Fibroblast of skin of abdomen (primary cell): ENCODE results near the gene THEM4.

Experiments
- DNase-seq: peaks from one replicate; pipeline ENCODE4 v3.0.0-alpha.2; 2013

THEM4 gene

GRCh38 chr1:151834239-151834638 lies 75.1 kb downstream of the THEM4 start:
- no peak for DNase-seq

- no peak for DNase-seq
Measured at GRCh38 chr1:151833172-151833900, 76.0 kb downstream of the THEM4 start.

DNA sequence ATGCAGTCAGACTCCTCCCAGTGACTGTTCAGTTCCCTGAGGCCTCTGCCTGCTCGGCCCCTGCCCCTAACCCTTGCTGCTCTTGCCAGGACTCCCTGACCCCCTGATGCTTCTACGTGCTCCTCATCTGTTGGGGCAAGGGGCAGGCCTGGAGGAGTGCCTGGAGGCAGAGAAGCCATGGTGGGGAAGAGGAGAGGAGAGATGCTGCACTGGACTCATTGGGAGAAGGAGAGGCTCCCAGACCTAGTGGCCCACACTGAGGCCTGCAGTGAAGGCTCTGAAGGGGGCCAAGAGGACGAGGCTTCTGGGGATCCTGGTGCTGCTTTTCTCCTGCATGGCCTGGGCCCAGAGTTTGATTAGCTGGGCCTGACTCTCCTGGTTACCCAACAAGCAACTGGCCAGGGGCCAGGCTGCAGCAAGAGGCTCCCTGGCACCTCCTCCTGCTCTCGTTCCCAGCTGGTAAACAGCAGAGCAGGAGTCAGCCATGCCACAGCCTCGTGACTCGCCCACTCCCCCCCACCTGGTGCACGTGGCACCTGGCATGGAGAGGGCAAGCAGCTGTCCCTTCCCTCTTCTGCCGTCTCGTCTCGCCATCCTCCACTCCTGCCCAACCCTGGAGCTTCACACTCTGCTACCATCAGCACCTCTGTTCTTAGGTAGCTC lies 76.9 kb downstream of the THEM4 start:
- DNase-seq = no peak

DNA sequence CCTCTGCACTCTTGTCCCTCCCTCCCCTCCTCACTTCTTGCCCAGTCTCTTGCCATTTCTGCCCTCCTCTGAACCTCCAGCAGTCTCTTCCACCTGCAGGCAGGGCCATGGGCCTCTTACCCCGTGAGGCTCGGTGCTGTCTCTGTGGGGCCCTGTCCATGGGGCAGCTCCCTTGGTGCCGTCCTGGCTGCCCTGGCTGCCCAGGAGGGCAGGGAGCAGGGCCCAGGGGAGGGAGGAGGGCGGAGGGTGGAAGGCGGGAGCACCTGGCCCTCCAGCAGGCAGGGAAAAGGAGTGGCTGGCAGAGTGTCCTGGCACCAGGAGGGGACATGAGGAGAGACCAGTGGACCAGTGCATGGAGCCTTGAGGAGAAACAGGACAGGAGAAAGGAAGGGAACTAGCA lies 77.7 kb downstream of the THEM4 start, which contains the start of gene RORC:
Gene RORC, minus strand, starts transcription at position 198 of the 400 bp plus-strand sequence. Its CDS starts 38 bp downstream, at position 160.
- no peak for DNase-seq

DNA sequence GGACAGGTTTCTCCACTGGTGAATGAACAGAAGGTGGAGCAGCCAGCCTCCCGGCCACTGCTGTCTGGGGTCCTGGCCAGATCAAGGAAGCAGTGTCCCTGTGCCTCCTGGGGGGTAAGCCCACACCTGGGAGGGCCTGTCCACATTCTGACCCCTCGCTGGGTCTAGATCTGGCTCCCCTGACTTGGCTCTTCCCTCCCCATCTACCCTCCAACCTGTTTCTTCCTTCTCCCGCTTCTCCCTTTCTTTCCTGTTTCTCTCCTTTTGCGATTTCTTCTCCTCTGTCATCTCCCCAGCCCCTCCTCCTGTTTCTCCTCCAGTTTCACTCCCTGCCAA lies 78.1 kb downstream of the THEM4 start:
- DNase-seq = no peak

- DNase-seq = no peak
Measured at GRCh38 chr1:151830055-151830454, 79.3 kb downstream of the THEM4 start.

- no peak for DNase-seq
Measured at GRCh38 chr1:151829352-151830046, 79.8 kb downstream of the THEM4 start.

DNA sequence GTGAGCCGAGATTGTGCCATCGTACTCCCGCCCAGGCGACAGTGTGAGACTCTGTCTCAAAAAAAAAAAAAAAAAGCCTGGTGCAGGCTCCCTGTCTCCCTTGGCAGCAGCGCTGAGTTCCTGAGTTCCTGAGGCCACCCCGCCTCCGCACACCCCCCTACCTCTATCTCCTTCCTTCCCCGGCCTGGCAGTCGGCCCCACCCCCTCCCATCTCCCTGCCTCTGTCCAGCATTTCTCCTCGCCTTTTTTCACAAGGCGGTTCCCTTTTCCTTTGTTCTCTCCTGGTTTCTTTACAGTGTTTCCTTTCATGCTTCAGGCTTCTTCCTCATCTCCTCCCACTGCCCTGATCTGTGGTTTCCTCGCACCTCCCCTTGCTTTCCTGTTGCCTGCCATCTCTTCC lies 80.4 kb downstream of the THEM4 start:
- peak; percentile 8 for DNase-seq

- DNase-seq = no peak
Measured at GRCh38 chr1:151827853-151828252, 81.5 kb downstream of the THEM4 start.

DNA sequence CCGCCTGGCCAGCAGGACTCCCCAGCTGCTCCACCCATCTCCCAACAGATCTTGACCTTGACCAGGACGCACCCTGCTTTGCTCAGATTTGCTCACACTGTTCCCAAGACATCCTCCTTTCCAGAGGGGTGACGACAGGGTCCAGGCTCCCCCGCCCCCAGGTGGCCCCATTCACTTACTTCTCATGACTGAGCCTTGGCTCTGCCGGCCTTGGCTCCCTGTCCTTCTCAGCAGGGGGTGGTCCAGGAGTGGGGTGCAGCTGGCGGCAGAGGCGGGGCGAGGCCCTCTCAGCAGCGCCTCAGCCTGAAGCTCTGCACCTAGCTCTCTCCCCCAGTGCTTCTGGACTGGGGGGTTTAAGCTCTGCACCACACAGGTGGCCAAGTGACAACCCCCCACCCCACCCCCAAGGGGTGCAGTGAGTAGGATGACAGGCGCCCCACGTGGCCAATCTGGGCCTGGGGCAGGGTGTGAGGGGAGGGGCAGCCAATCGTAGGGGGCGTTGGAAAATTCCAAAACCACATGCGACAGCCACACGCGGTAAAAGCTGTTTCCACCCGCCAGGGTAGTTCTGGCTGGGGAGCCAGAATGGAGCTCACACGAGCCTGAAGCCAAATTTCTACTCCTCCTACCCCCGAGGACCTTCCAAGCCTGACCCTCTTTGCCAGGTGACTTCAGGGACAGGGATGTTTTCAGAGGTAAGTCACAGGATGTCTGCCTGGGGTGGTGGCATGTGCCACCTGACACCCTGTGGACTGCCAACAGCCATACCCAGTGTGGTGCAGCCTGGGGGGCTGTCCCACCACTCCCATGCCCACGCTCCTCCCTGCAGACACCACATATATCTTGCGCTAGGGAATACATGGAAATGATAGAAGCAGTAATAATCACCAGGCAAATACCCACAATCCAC lies 83.3 kb downstream of the THEM4 start:
- DNase-seq = no peak

DNA sequence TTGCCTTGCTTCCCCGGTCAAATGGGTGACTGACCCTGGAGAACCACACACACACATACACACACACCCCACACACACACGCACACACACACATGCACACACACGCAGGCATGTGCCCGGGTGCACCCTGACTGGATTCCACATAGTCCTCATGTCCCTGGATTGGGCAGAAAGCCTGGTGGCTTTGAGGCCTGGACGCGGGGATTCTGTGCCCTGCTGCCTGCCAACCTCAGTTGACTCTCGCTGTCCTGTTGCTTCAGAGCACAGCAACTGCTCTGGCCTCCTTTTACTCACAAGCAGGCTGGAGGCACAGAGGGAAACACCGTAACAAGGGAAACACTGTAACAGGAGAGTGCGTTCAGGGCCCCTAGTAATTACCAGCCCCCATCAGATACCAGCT lies 84.1 kb downstream of the THEM4 start:
- DNase-seq = no peak
